Vagina (tissue), 2 donors: ENCODE results near the gene ABHD6. TPM values are rescaled to one million over a fixed set of nuclear protein-coding genes. Genes with fewer than 3 reads are reported as not detected.

Experiments used
- DNase-seq, 2 donors: peaks; one replicate each; pipeline ENCODE4 v3.0.0-alpha.2; 2017; ENCODE audit errors: extremely low spot score in 2 of 2
- H3K27ac ChIP-seq: fragments of 200-600 bp; sonication (generic); one replicate; pipeline ENCODE4 v1.5.1; 2019
- H3K27me3 ChIP-seq: fragments of 200-600 bp; sonication (generic); one replicate; pipeline ENCODE4 v1.5.1; 2019
- H3K36me3 ChIP-seq, 2 donors: fragments of 200-600 bp; sonication (generic); one replicate each; pipeline ENCODE4 v1.5.1; 2017 to 2019
- H3K4me1 ChIP-seq: fragments of 200-600 bp; sonication (generic); one replicate; pipeline ENCODE4 v1.5.1; 2019
- H3K4me3 ChIP-seq, 2 donors: fragments of 200-600 bp; sonication (generic); 1 replicate in 1 of 2; 2 replicates in 1 of 2; pipeline ENCODE4 v1.5.1; 2016 to 2019
- H3K9me3 ChIP-seq: fragments of 200-600 bp; sonication (generic); one replicate; pipeline ENCODE4 v1.5.1; 2019
- CTCF ChIP-seq, 3 experiments: fragments of 450-650 bp in 2 of 3; fragments of 200-600 bp in 1 of 3; sonication (generic) in 1 of 3; IDR thresholded peaks; one replicate each; pipeline ENCODE4 v1.5.1; 2017 to 2019; ENCODE audit warnings: antibody characterized with exemption in 3 of 3, mild to moderate bottlenecking in 2 of 3, moderate library complexity in 2 of 3
- POLR2A ChIP-seq, 2 donors: fragments of 450-650 bp; IDR thresholded peaks; one replicate each; pipeline ENCODE4 v1.6.1; 2017; ENCODE audit warnings: antibody characterized with exemption in 2 of 2, mild to moderate bottlenecking in 2 of 2, moderate library complexity in 2 of 2
- POLR2AphosphoS5 ChIP-seq, 2 donors: sonication (generic); formaldehyde crosslinking; IDR thresholded peaks; one replicate each; pipeline ENCODE4 v1.9.0; 2017; ENCODE audit warnings: antibody characterized with exemption in 2 of 2, mild to moderate bottlenecking in 2 of 2, low read depth in 1 of 2; ENCODE audit not compliant: insufficient read depth in 1 of 2
- intact Hi-C: fragments of 100-400 bp; cut with DNase I; formaldehyde crosslinking; loops from one replicate; pipeline ENCODE4 v1.15.1; 2023
- total RNA-seq: library from RNA; depleted of rRNA; stranded (reverse); fragments of >200 nt; gene quantifications from one replicate; pipeline ENCODE4 v1.2.3, GENCODE V29; 2016

The ABHD6 gene
- total RNA-seq, 1 donor from 2014 or later, result 18.9 TPM

- intact Hi-C loops, result loop anchor here (5.0 to 10.0 kb wide), 2 partner anchors 89 to 211 kb away; partner anchors contain the start of gene ACOX2
- TF ChIP-seq POLR2AphosphoS5 (IDR thresholded peaks at IDR 0.05; ENCODE audit: insufficient read depth in 1 of 2, low read depth in 1 of 2), result no peak
- TF ChIP-seq CTCF (IDR thresholded peaks at IDR 0.05), result no peak
- Histone ChIP-seq H3K27ac (no peak overlapping the region), H3K9me3 (no peaks in the 10 kb centered on the region), H3K36me3 (no peaks in the 10 kb centered on the region), H3K4me1 (peaks cover 12% of the 10 kb centered on the region), H3K4me3 (no peak overlapping the region), H3K27me3 (no peaks in the 10 kb centered on the region)
- no peak for DNase-seq
Measured at GRCh38 chr3:58323529-58324390, 86.2 kb downstream of the ABHD6 start.

DNA sequence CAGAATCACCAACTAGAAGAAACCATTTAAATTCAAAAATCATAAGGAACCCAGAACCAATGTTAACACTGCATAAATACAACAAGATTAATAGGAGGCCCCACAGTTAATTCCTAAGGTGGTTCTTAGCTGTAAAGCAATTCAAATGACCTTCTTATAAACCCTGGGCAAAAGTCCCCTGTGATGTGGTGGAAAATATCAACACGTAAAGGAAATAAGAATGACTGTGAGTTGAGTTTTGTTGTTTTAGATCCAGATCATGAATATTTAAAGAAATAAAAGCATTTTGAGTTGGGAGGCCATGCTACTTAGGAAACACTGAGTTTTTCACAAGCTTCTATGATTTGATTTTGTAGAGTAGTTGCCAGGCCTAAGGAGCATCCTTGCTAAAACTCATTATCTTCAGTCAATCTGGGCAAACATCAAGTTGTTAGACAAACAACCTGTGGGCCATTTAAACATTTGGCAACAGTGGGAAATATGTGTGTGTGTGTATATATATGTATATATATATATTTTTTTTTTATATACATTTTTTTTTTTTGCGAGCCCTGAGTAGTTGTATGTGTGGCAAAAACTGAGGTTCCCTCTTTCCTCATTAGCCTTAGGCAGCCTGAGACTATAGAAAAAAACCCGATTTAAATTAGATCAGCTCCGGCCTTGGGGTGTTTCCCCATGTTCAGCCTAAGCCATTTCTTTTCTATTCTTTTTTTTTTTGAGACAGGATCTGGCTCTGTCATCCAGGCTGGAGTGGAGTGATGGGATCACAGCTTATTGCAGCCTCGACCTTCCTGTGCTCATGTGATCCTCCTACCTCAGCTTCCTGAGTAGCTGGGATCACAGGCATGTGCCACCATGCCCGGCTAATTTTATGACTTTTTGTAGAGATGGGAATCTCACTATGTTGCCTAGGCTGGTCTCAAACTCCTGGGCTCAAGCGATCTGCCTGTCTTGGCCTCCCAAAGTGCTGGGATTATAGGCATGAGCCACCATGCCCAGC lies 87.1 kb downstream of the ABHD6 start:
- Histone ChIP-seq H3K36me3 (no peaks in the 10 kb centered on the region), H3K4me1 (peaks cover 12% of the 10 kb centered on the region), H3K27ac (peak overlapping the region; percentile 35), H3K9me3 (no peaks in the 10 kb centered on the region), H3K27me3 (no peaks in the 10 kb centered on the region), H3K4me3 (no peak overlapping the region)
- DNase-seq, result no peak
- no peak for TF ChIP-seq POLR2AphosphoS5 (IDR thresholded peaks at IDR 0.05; ENCODE audit: insufficient read depth in 1 of 2, low read depth in 1 of 2)
- no peak for TF ChIP-seq POLR2A (IDR thresholded peaks at IDR 0.05)
- no peak for TF ChIP-seq CTCF (IDR thresholded peaks at IDR 0.05)
- intact Hi-C loops, result loop anchor here (5.0 to 10.0 kb wide), 2 partner anchors 88 to 210 kb away; partner anchors contain the start of gene ACOX2

GRCh38 chr3:58325525-58325992 lies 88.0 kb downstream of the ABHD6 start:
- no peak for DNase-seq
- TF ChIP-seq POLR2AphosphoS5 (IDR thresholded peaks at IDR 0.05; ENCODE audit: insufficient read depth in 1 of 2, low read depth in 1 of 2), result no peak
- TF ChIP-seq POLR2A (IDR thresholded peaks at IDR 0.05), result no peak
- TF ChIP-seq CTCF (IDR thresholded peaks at IDR 0.05), result no peak
- H3K4me3 ChIP-seq, result no peak overlapping the region
- H3K36me3 ChIP-seq, result no peaks in the 10 kb centered on the region
- intact Hi-C loops, result loop anchor here (10.0 kb wide), 1 partner anchor 209 kb away; the partner anchor contains the start of gene ACOX2
- H3K27ac ChIP-seq, result peak overlapping the region; percentile 35
- peaks cover 12% of the 10 kb centered on the region for H3K4me1 ChIP-seq
- H3K9me3 ChIP-seq, result no peaks in the 10 kb centered on the region
- H3K27me3 ChIP-seq, result no peaks in the 10 kb centered on the region

GRCh38 chr3:58326267-58326900 lies 88.8 kb downstream of the ABHD6 start:
- Histone ChIP-seq H3K4me3 (no peak overlapping the region), H3K27me3 (no peaks in the 10 kb centered on the region), H3K9me3 (no peaks in the 10 kb centered on the region), H3K4me1 (peaks cover 17% of the 10 kb centered on the region), H3K27ac (no peak overlapping the region), H3K36me3 (no peaks in the 10 kb centered on the region)
- TF ChIP-seq POLR2A (IDR thresholded peaks at IDR 0.05) (no peak), CTCF (IDR thresholded peaks at IDR 0.05) (no peak), POLR2AphosphoS5 (IDR thresholded peaks at IDR 0.05; ENCODE audit: insufficient read depth in 1 of 2, low read depth in 1 of 2) (no peak)
- intact Hi-C loops, result loop anchor here (10.0 kb wide), 1 partner anchor 208 kb away; the partner anchor contains the start of gene ACOX2
- no peak for DNase-seq
